GM12865 (cell line): Measurements from ENCODE around the gene ELF1.
"Not testable (repeated sequence)": the region's sequence is repeated elsewhere in the genome, so short reads cannot be mapped to it uniquely, and the experiment has no call there.

Experiments used
- DNase-seq: peaks from one replicate; pipeline ENCODE4 v3.0.0; 2010; ENCODE audit warnings: low read depth
- H3K4me3 ChIP-seq: 2 replicates; pipeline ENCODE4 v1.5.1; 2011; ENCODE audit warnings: mild to moderate bottlenecking, low read depth, low read length, control low read depth
- TF ChIP-seq, protein P1 (sequence below): IDR thresholded peaks from 2 replicates; pipeline ENCODE4 v1.5.1; 2011; ENCODE audit warnings: low read length, control low read depth, low read depth, inconsistent platforms; ENCODE audit not compliant: insufficient read depth; ENCODE audit errors: missing control alignments

Gene ELF1

DNA sequence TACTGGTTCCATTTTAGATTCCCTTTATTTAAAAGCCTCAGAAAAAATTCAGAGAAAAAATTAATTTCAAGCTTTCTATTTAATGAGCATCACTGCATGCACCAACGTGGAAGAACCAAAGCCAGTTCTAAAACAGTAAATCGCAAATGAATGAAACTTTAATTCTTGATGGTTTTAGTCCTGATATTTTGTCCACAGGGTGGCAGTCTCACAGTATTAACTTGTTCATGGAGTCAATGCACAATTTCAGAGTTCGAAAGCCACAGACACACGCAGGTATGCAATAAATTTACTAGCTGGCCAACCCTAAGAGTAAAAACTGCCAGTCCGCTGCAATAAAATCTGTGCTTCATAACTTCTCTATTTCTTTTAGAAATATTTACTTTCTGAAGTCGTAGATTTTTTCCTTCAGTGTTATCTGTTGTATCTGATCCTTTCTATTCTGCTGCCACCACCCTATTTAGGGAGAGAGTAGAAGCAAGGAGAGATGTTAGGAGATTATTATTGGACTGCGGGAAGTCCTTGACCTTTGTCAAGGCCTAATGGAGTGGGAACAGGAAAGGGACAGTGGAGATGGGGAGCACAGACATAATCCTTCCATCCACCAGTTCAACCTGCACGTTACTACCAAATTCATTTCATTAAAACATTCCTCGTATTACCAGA, 35.2 kb upstream of the ELF1 start:
- DNase-seq, result peak; percentile 82
- TF ChIP-seq, protein P1, sequence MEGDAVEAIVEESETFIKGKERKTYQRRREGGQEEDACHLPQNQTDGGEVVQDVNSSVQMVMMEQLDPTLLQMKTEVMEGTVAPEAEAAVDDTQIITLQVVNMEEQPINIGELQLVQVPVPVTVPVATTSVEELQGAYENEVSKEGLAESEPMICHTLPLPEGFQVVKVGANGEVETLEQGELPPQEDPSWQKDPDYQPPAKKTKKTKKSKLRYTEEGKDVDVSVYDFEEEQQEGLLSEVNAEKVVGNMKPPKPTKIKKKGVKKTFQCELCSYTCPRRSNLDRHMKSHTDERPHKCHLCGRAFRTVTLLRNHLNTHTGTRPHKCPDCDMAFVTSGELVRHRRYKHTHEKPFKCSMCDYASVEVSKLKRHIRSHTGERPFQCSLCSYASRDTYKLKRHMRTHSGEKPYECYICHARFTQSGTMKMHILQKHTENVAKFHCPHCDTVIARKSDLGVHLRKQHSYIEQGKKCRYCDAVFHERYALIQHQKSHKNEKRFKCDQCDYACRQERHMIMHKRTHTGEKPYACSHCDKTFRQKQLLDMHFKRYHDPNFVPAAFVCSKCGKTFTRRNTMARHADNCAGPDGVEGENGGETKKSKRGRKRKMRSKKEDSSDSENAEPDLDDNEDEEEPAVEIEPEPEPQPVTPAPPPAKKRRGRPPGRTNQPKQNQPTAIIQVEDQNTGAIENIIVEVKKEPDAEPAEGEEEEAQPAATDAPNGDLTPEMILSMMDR, result peak; percentile 44
- H3K4me3 ChIP-seq, result peak overlapping the region; percentile 10

DNA sequence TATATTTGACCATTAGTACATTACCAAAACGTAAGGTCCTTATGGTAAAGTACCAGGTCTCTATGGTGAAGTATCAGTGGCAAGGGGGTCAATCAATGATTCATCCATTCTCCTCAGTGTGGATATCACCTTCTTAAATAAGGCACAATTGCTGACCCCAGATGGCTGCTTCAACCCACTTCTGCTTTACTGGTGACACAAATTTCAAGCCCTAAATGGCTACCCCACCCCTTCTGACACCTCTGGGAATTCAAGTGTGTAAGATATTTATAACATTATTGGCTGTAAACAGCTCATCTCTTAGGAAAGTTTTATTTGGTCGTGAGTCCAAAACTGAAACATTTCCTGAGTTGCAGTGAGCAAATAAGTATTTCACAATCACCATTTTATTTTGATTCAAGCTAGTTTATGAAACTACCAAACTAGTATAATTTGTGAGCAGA, 34.3 kb upstream of the ELF1 start:
- TF ChIP-seq, protein P1, result no peak
- H3K4me3 ChIP-seq, result peak overlapping the region; percentile 10
- peak; percentile 73 for DNase-seq

DNA sequence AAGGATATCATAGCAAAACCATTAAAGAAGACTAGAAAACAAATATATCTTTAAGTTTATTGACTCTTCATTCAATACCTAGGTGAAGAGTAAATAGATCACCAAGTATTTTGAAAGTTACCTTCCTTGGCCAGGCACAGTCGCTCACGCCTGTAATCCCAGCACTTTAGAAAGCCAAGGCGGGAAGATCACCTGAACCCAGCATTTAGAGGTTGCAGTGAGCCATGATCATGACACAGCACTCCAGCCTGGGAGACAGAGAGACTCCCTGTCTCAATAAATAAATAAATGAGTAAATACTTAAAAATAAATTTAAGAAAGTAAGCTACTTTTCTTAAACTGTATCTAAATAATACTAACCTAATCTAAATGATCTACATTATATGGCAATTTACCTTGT, 33.3 kb upstream of the ELF1 start:
- TF ChIP-seq, protein P1, result no peak
- no peak overlapping the region for H3K4me3 ChIP-seq
- no peak for DNase-seq

DNA sequence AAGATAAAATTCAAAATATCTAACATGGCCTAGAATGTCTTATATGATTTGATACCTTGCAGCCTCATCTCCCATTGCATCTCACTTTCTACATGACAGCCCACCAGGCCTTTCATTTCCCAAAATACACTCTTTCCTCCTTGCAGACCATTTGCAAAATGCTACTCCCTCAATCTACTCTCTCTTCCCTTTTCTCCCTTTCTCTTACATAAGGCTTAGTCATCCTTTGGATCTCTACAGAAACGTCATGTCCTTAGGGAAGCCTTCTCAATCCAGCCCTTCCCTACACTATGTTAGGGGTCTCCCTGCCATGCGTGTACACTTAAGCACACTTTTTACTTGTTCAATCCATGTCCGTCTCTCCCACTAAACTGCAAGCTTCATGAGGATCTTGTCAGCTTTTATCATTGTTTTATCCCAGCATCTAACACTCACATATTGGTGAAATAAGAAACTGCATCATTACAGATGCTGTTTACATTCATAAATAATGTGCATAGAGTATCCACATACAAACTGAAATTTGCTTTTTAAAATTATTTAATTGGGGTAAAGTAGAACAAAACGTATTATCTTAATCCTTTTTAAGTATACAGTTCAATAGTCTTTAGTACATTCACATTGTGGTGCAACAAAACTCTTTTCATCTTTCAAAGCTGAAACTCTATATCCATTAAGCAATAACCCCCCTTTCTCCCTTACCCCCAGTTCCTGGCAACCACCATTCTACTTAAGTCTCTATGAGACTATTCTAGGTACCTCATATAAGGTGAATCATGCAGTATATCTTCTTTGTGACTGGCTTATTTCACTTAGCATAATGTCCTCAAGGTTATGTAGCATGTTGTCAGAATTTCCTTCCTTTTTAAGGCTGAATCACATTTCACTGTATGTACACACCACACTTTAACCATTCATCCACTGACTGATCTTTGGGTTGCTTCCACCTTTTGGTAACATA, 30.6 kb upstream of the ELF1 start:
- no peak for DNase-seq
- no peak overlapping the region for H3K4me3 ChIP-seq
- TF ChIP-seq, protein P1, result no peak

DNA sequence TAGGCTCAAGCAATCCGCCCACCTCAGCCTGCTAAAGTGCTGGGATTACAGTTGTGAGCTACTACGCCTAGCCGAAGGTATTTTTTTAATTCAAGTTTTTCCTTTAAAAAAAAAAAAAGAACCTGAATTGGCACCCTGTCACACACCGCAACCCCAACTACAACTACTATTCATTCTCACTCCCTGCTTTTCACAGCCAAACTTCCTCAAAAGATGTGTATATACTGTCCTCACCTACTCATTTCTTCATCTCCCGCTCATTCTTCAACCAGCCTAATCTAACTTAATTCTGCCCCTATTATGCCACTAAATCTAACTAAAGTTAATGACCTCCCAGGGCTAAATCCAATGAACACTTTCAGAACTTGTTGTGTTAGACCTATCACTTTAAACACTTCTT, 29.5 kb upstream of the ELF1 start:
- TF ChIP-seq, protein P1, result no peak
- no peak for DNase-seq
- H3K4me3 ChIP-seq, result no peak overlapping the region

DNA sequence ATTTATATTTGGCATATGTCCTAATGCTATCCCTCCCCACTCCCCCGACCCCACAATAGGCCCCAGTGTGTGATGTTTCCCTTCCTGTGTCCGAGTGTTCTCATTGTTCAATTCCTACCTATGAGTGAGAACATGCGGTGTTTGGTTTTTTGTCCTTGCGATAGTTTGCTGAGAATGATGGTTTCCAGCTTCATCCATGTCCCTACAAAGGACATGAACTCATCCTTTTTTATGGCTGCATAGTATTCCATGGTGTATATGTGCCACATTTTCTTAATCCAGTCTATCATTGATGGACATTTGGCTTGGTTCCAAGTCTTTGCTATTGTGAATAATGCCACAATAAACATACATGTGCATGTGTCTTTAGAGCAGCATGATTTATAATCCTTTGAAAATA, 23.3 kb upstream of the ELF1 start:
- not testable (repeated sequence) for DNase-seq, H3K4me3 ChIP-seq

DNA sequence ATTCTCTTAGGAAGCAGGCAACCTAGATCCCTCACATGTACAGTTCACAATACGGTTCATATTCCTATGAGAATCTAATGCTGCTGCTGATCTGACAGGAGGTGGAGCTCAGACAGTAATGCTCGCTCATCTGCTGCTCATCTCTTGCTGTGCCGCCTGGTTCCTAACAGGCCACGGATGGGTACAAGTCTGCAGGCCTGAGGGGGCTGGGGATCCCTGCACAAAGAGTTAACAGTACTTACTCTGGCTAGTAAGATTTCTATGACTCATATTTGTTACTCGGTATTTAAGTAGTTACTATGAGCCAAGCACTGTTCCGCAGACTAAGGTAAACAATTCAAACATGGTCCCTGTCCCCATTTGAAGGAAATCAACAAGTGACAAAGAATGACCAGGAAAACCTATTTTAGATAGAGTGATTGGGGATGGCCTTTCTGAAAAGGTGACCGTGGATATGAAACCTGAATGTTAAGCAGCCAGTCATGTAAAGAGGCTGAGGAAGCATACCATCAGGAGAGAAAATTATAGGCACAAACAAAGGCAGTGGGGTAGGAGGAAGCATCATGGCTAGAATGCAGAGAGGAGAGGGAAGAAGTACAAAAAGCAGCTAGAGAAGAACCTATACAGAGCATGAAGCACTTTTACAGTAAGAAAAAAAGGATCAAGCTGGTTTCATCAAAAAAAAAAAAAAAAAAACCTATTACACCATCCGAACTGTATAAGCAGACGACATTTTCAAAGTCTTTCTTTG, 21.6 kb upstream of the ELF1 start:
- TF ChIP-seq, protein P1, result no peak
- no peak overlapping the region for H3K4me3 ChIP-seq
- DNase-seq, result no peak
